ENCODE data around the gene CD59.

CD59 gene

GRCh38 chr11:33685082-33685481 is 51.1 kb downstream of the CD59 start:
- no peaks in the 10 kb centered on the region for H4K20me1 ChIP-seq (ENCODE audit: insufficient read depth, low read length, poor library complexity, severe bottlenecking)
- H3K36me3 ChIP-seq (ENCODE audit: insufficient read depth, low read length) = no peaks in the 10 kb centered on the region

GRCh38 chr11:33684003-33684706 is 52.1 kb downstream of the CD59 start:
- Histone ChIP-seq H3F3A (ENCODE audit: low read depth) (no peaks in the 10 kb centered on the region), H3K79me2 (ENCODE audit: insufficient read depth, low read length) (no peaks in the 10 kb centered on the region), H3K36me3 (ENCODE audit: insufficient read depth, low read length) (no peaks in the 10 kb centered on the region), H3K4me2 (ENCODE audit: low read depth, low read length, poor library complexity, severe bottlenecking) (no peak overlapping the region), H3K9me3 (ENCODE audit: insufficient read depth, low read depth, low read length) (no peaks in the 10 kb centered on the region), H2AFZ (ENCODE audit: low read length) (no peak overlapping the region), H4K20me1 (ENCODE audit: insufficient read depth, low read length, poor library complexity, severe bottlenecking) (no peaks in the 10 kb centered on the region), H3K27me3 (ENCODE audit: insufficient read depth, low read length, poor library complexity, severe bottlenecking) (no peaks in the 10 kb centered on the region), H3K9me2 (replicated peaks; ENCODE audit: low read depth, low read length) (no peaks in the 10 kb centered on the region), H3K4me1 (ENCODE audit: insufficient read depth, low read length, poor library complexity, severe bottlenecking) (no peaks in the 10 kb centered on the region), H3K9ac (ENCODE audit: low read depth, low read length, poor library complexity, severe bottlenecking) (no peak overlapping the region), H3K4me3 (ENCODE audit: low read length, poor library complexity, severe bottlenecking) (no peak overlapping the region)
- no peak for TF ChIP-seq CTCF (conservative IDR thresholded peaks at IDR 0.05; ENCODE audit: low read length)

More at GRCh38 chr11:33685082-33685481, 51.1 kb downstream of the CD59 start:
- Histone ChIP-seq H3K4me2 (ENCODE audit: low read depth, low read length, poor library complexity, severe bottlenecking) (no peak overlapping the region), H3K79me2 (ENCODE audit: insufficient read depth, low read length) (no peaks in the 10 kb centered on the region), H3K9ac (ENCODE audit: low read depth, low read length, poor library complexity, severe bottlenecking) (no peak overlapping the region), H3K9me3 (ENCODE audit: insufficient read depth, low read depth, low read length) (no peaks in the 10 kb centered on the region), H2AFZ (ENCODE audit: low read length) (no peak overlapping the region), H3K4me3 (ENCODE audit: low read length, poor library complexity, severe bottlenecking) (no peak overlapping the region), H3K9me2 (replicated peaks; ENCODE audit: low read depth, low read length) (no peaks in the 10 kb centered on the region), H3K27me3 (ENCODE audit: insufficient read depth, low read length, poor library complexity, severe bottlenecking) (no peaks in the 10 kb centered on the region), H3K4me1 (ENCODE audit: insufficient read depth, low read length, poor library complexity, severe bottlenecking) (no peaks in the 10 kb centered on the region), H3F3A (ENCODE audit: low read depth) (no peaks in the 10 kb centered on the region)
- TF ChIP-seq EZH2phosphoT487 (IDR thresholded peaks at IDR 0.05; ENCODE audit: borderline replicate concordance) (no peak), CTCF (conservative IDR thresholded peaks at IDR 0.05; ENCODE audit: low read length) (no peak)

GRCh38 chr11:33682446-33682845 is 53.8 kb downstream of the CD59 start:
- Histone ChIP-seq H3F3A (ENCODE audit: low read depth) (no peaks in the 10 kb centered on the region), H4K20me1 (ENCODE audit: insufficient read depth, low read length, poor library complexity, severe bottlenecking) (no peaks in the 10 kb centered on the region), H2AFZ (ENCODE audit: low read length) (no peak overlapping the region; the same call in 1 of the 2 replicates), H3K36me3 (ENCODE audit: insufficient read depth, low read length) (no peaks in the 10 kb centered on the region), H3K4me3 (ENCODE audit: low read length, poor library complexity, severe bottlenecking) (no peak overlapping the region), H3K4me1 (ENCODE audit: insufficient read depth, low read length, poor library complexity, severe bottlenecking) (no peaks in the 10 kb centered on the region), H3K9me2 (replicated peaks; ENCODE audit: low read depth, low read length) (no peaks in the 10 kb centered on the region), H3K4me2 (ENCODE audit: low read depth, low read length, poor library complexity, severe bottlenecking) (no peak overlapping the region), H3K79me2 (ENCODE audit: insufficient read depth, low read length) (no peaks in the 10 kb centered on the region), H3K9ac (ENCODE audit: low read depth, low read length, poor library complexity, severe bottlenecking) (no peak overlapping the region), H3K9me3 (ENCODE audit: insufficient read depth, low read depth, low read length) (no peaks in the 10 kb centered on the region), H3K27me3 (ENCODE audit: insufficient read depth, low read length, poor library complexity, severe bottlenecking) (no peaks in the 10 kb centered on the region)
- no peak for TF ChIP-seq EZH2phosphoT487 (IDR thresholded peaks at IDR 0.05; ENCODE audit: borderline replicate concordance)
- no peak; the same call in 1 of the 2 replicates for TF ChIP-seq CTCF (conservative IDR thresholded peaks at IDR 0.05; ENCODE audit: low read length)

Data from Loucy (cell line).